Loucy (cell line): ENCODE results near the gene ANKUB1.

Source experiments
- CTCF ChIP-seq: fragments of 200-600 bp; sonication (generic); conservative IDR thresholded peaks from 2 replicates; pipeline ENCODE4 v1.5.1; 2014; ENCODE audit warnings: mild to moderate bottlenecking, antibody characterized with exemption, low read length
- EZH2phosphoT487 ChIP-seq: fragments of 200-600 bp; IDR thresholded peaks from 2 replicates; pipeline ENCODE4 v1.6.1; 2018; ENCODE audit warnings: antibody characterized with exemption, mild to moderate bottlenecking, moderate library complexity, borderline replicate concordance

GRCh38 chr3:149777414-149778214 is 14.7 kb downstream of the ANKUB1 start:
- no peak for TF ChIP-seq CTCF
- no peak for TF ChIP-seq EZH2phosphoT487
